GM03348 (cell line): ENCODE measurements around the gene UBE3D.
"Not testable (repeated sequence)": the region's sequence is repeated elsewhere in the genome, so short reads cannot be mapped to it uniquely, and the experiment has no call there.

Experiments used
- DNase-seq: peaks from one replicate; pipeline ENCODE4 v3.0.0; 2012; ENCODE audit warnings: low spot score

UBE3D gene

DNA sequence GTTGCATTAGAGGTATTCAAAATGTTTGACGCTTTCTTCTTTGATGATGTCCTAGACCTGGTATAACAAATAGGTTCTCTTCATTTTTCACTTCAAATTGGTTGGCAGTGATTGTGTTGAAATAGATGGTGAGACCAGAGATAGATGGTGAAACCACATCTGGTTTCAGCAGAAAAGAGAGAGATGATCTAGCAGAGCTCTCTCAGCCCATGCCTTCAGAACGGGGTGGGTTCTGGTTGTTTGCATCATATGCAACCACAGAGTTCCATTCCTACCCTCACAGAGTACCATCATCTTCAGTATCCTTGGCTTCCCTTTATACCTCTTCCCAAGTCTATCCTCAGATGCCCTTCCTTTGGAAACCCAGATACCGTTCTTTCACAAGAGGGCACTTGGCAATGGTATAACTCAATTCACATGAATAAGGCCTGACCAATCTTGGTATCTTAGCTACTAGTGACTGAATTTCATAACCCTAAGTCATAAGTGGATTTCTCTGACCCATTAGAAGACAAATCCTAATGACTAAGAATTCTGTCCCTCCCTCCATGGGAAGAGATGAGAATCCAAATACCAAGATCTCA is 93.7 kb downstream of the UBE3D start:
- no peak for DNase-seq

DNA sequence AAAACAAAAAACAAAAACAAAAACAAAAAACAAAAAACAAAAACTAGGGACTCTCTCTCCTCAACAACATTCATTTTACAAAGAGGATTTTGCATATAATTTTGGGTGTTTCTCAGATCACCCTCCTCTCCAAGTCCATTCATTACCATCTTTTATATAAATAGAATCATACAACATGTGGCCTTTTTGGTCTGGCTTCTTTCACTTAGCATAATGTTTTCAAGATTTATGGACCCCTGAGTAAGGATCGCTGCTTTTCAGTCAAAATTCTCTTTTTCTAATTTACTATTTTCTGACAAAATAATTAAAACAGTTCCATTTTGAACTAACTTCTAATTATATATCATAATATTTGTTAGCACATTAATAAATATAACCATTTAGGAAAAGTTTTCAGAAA is 94.8 kb downstream of the UBE3D start:
- no peak for DNase-seq

DNA sequence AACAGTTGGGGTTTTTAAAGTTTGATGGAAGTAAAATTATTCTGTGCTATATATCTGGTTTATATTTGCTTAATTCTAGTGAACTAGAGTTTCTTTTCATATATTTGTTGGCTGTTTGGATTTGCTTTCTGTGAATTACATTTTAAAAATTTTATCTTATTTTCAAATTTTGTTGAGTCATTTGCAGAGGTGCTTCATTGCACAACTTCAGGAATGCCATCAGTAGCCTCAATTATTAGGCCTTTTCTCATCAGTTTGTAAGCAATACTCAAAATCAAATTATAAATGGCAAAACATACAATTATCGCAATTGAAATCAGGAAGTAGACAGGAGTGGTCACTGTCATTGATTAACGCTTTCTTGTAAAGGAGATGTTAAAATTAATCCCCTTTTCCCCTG is 96.9 kb downstream of the UBE3D start:
- peak; percentile 26 for DNase-seq

- DNase-seq = no peak
Measured at GRCh38 chr6:82963191-82963925, 102.3 kb downstream of the UBE3D start.

- DNase-seq = peak; percentile 55
Measured at GRCh38 chr6:82959385-82959941, 106.2 kb downstream of the UBE3D start.

GRCh38 chr6:82958551-82958950 is 107.1 kb downstream of the UBE3D start:
- DNase-seq = no peak

GRCh38 chr6:82957868-82958245 is 107.8 kb downstream of the UBE3D start:
- DNase-seq = no peak

- DNase-seq = peak; percentile 18
Measured at GRCh38 chr6:82957171-82957867, 108.3 kb downstream of the UBE3D start.

GRCh38 chr6:82955841-82956240 is 109.8 kb downstream of the UBE3D start:
- peak; percentile 50 for DNase-seq

GRCh38 chr6:82954937-82955577 is 110.6 kb downstream of the UBE3D start:
- DNase-seq = peak; percentile 44

GRCh38 chr6:82954356-82954755 is 111.3 kb downstream of the UBE3D start:
- DNase-seq = no peak

- DNase-seq = no peak
Measured at GRCh38 chr6:82953871-82954270, 111.8 kb downstream of the UBE3D start.

DNA sequence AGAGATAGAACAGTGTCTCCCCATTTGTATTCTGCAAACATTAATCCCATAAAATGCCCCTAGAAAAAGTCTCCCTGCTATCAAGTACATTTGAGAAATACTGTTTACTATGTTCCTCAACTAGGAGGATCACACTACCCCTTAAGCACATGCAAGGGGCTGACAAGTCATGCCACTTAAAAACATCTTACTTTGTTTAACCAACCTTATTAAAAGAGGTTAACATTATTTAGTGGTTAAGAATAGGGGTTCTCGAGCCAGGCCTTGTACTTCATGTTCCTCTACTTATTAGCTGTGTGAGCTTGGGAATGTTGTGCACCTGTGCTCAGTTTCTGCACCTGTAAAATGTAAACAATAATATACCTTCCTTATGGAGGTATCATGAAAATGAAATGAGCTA is 113.7 kb downstream of the UBE3D start:
- DNase-seq = no peak

GRCh38 chr6:82951389-82951788 is 114.3 kb downstream of the UBE3D start:
- DNase-seq = no peak

DNA sequence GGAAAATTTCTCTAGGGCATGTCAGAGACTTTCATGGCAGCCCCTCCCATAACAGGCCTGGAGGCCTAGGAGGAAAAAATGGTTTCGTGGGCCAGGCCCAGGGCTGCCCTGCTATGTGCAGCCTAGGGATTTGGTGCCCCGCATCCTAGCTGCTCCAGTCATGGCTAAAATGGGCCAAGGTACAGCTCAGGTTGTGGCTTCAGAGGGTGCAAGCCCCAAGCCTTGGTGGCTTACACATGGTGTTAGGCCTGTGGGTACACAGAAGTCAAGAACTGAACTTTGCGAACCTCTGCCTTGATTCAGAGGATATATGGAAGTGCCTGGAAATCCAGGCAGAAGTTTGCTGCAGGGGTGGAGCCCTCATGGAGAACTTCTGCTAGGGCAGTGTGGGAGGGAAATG is 134.7 kb downstream of the UBE3D start:
- not testable (repeated sequence) for DNase-seq

GRCh38 chr6:82924799-82925535 is 140.7 kb downstream of the UBE3D start:
- DNase-seq = peak; percentile 24

GRCh38 chr6:82921258-82921657 is 144.4 kb downstream of the UBE3D start:
- no peak for DNase-seq

- no peak for DNase-seq
Measured at GRCh38 chr6:82917346-82918064, 148.1 kb downstream of the UBE3D start.

DNA sequence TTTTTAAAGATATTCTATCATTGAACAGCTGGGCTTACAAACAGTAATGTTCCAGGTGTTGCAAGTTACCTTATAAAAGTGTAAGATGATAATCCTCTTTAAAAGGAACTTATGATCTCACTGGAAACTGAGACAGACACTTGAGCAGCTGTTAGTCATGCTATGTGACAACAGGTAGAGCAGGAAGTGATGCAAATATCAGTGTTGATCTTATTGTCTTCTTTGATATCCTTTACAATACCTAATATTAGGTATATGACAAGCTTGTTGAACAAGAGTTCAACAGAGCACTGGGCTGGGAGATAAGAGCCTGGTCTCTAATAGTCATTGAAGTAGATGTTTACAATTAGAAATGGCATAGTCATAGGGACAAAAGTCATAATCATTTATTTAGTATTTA is 150.0 kb downstream of the UBE3D start:
- no peak for DNase-seq

DNA sequence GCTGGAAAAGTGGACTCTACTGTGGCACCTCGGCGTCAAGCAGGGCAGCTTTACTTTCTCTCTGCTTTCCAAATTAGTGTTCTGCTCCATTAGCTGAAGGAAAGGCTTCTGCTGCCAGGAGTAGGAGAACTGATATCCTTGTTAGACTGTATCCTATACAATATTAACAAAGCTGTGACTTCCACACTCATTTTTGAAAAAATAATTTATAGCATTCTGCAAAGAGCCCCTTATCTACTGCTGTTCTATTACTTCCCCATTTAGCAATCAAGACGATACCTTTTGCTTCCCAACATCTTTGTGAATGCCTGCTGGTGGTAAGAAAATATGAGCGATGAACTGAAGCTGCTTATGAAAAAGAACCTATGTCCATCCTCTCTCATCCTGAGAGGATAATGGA is 151.1 kb downstream of the UBE3D start:
- no peak for DNase-seq

DNA sequence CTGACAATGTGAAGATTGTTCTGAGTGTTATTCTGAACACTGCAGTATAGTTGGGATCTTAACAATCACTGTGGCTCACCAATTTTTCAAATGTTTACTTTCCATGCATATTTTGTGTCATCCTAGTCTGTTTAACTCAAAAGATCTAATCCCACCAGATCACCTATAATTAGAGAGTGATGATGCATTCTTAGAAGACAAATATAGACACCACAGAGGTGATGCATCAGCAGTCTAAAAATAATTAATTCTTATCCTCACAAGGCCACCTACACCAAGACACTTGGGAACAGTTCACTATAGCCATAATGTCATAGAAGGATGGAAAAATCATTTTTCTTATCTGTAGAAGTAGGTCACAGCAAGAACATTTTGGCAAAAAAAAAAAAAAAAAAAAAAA is 154.8 kb downstream of the UBE3D start:
- no peak for DNase-seq
